Astrocyte (in vitro differentiated cells and primary cell): ENCODE results near the gene ERVW-1. TPM values are rescaled to one million over a fixed set of nuclear protein-coding genes. Genes with fewer than 3 reads are reported as not detected.
"Not testable (repeated sequence)": the region's sequence is repeated elsewhere in the genome, so short reads cannot be mapped to it uniquely, and the experiment has no call there.

Experiments used
- DNase-seq: peaks from one replicate; pipeline ENCODE4 v3.0.0-alpha.2; 2010; ENCODE audit warnings: low read depth
- FAIRE-seq: peaks from 2 replicates; lab custom pipeline; 2011; peaks lifted over from hg19 to GRCh38; lab: Jason Lieb, UNC
- H2AFZ ChIP-seq: 2 replicates; pipeline ENCODE4 v1.6.0; 2012; ENCODE audit warnings: low read depth, low read length, inconsistent platforms
- H3K27ac ChIP-seq: 2 replicates; pipeline ENCODE4 v1.5.1; 2011; ENCODE audit warnings: low read depth, low read length, inconsistent platforms
- H3K27me3 ChIP-seq: 2 replicates; pipeline ENCODE4 v1.6.0; 2011; ENCODE audit warnings: low read length, inconsistent platforms; ENCODE audit not compliant: insufficient read depth
- H3K36me3 ChIP-seq: 2 replicates; pipeline ENCODE4 v1.5.1; 2011; ENCODE audit warnings: low read length, inconsistent platforms; ENCODE audit not compliant: insufficient read depth
- H3K4me1 ChIP-seq: 2 replicates; pipeline ENCODE4 v1.5.1; 2011; ENCODE audit warnings: low read length, inconsistent platforms; ENCODE audit not compliant: insufficient read depth
- H3K4me2 ChIP-seq: 2 replicates; pipeline ENCODE4 v1.6.0; 2012; ENCODE audit warnings: low read length, inconsistent platforms
- H3K4me3 ChIP-seq: 2 replicates; pipeline ENCODE4 v1.5.1; 2011; ENCODE audit warnings: low read depth, mild to moderate bottlenecking, low read length, inconsistent platforms; ENCODE audit not compliant: insufficient read depth
- H3K79me2 ChIP-seq: 2 replicates; pipeline ENCODE4 v1.6.0; 2012; ENCODE audit warnings: mild to moderate bottlenecking, low read length, inconsistent platforms; ENCODE audit not compliant: insufficient read depth
- H3K9ac ChIP-seq: 2 replicates; pipeline ENCODE4 v1.6.0; 2012; ENCODE audit warnings: mild to moderate bottlenecking, low read length, inconsistent platforms
- H3K9me3 ChIP-seq: 2 replicates; pipeline ENCODE4 v1.5.1; 2012; ENCODE audit warnings: low read depth, mild to moderate bottlenecking, low read length, inconsistent platforms; ENCODE audit not compliant: insufficient read depth
- H4K20me1 ChIP-seq: 2 replicates; pipeline ENCODE4 v1.6.0; 2012; ENCODE audit warnings: low read length, inconsistent platforms; ENCODE audit not compliant: insufficient read depth
- H3K27ac Mint-ChIP-seq: one replicate; pipeline ENCODE4 v1.8.0; 2021; ENCODE audit warnings: mild to moderate bottlenecking, mixed read lengths; ENCODE audit not compliant: unreplicated experiment
- H3K27me3 Mint-ChIP-seq: one replicate; pipeline ENCODE4 v1.8.0; 2021; ENCODE audit warnings: low read depth, mixed read lengths; ENCODE audit not compliant: unreplicated experiment
- H3K36me3 Mint-ChIP-seq: one replicate; pipeline ENCODE4 v1.8.0; 2021; ENCODE audit warnings: low read depth, mixed read lengths; ENCODE audit not compliant: unreplicated experiment
- H3K4me1 Mint-ChIP-seq: one replicate; pipeline ENCODE4 v1.8.0; 2021; ENCODE audit warnings: low read depth, mixed read lengths; ENCODE audit not compliant: unreplicated experiment
- H3K4me3 Mint-ChIP-seq: one replicate; pipeline ENCODE4 v1.8.0; 2021; ENCODE audit warnings: mild to moderate bottlenecking, moderate library complexity, mixed read lengths; ENCODE audit not compliant: unreplicated experiment
- H3K9me3 Mint-ChIP-seq: one replicate; pipeline ENCODE4 v1.8.0; 2021; ENCODE audit warnings: mild to moderate bottlenecking, mixed read lengths; ENCODE audit not compliant: unreplicated experiment
- EZH2 ChIP-seq: IDR thresholded peaks from 2 replicates; pipeline ENCODE4 v1.6.1; 2012; ENCODE audit warnings: mild to moderate bottlenecking, low read length, inconsistent platforms; ENCODE audit not compliant: insufficient read depth
- total RNA-seq: library from RNA; stranded (reverse); gene quantifications from 2 replicates; pipeline ENCODE4 v1.2.1, GENCODE V29; 2021
- TF ChIP-seq, protein P1 (sequence below): IDR thresholded peaks from 2 replicates; pipeline ENCODE4 v1.5.1; 2011; ENCODE audit warnings: low read depth, mild to moderate bottlenecking, inconsistent platforms, low read length, moderate library complexity; ENCODE audit not compliant: insufficient read depth

Gene ERVW-1
- total RNA-seq, 1 donor from 2014 or later = not detected

DNA sequence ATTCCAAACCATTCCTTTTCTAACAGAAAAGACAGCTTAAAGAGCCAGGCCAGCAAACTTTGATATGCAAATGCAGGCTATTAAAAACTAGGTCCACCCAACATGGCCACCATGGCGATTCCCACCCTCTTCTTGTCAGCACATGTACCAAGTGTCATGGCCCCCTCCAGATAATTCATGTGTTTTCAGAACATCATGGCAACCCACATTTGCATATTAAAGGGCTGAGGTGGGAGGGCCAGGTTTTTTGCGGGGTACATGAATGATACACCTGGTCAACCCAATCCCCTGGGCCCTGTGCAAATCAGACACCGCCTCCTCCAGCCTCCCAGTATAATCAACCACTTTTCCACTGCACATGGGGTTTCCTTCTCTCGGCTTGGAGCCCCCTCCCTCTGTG lies 965 bp upstream of the ERVW-1 start:
- H4K20me1 ChIP-seq = no peaks in the 10 kb centered on the region
- H3K4me3 ChIP-seq = no peak overlapping the region
- Mint-ChIP-seq H3K36me3 (peaks cover 16% of the 10 kb centered on the region), H3K27me3 (no peaks in the 10 kb centered on the region), H3K4me3 (no peak overlapping the region), H3K27ac (no peak overlapping the region), H3K4me1 (no peaks in the 10 kb centered on the region), H3K9me3 (no peaks in the 10 kb centered on the region)
- H3K9ac ChIP-seq = no peak overlapping the region
- H3K4me2 ChIP-seq = no peak overlapping the region
- no peak for DNase-seq
- no peak for FAIRE-seq
- H3K9me3 ChIP-seq = no peaks in the 10 kb centered on the region
- no peaks in the 10 kb centered on the region for H3K79me2 ChIP-seq
- H3K27me3 ChIP-seq = no peaks in the 10 kb centered on the region
- H3K4me1 ChIP-seq = no peaks in the 10 kb centered on the region
- H3K27ac ChIP-seq = no peak overlapping the region
- H3K36me3 ChIP-seq = no peaks in the 10 kb centered on the region
- TF ChIP-seq EZH2 = no peak
- TF ChIP-seq, protein P1, sequence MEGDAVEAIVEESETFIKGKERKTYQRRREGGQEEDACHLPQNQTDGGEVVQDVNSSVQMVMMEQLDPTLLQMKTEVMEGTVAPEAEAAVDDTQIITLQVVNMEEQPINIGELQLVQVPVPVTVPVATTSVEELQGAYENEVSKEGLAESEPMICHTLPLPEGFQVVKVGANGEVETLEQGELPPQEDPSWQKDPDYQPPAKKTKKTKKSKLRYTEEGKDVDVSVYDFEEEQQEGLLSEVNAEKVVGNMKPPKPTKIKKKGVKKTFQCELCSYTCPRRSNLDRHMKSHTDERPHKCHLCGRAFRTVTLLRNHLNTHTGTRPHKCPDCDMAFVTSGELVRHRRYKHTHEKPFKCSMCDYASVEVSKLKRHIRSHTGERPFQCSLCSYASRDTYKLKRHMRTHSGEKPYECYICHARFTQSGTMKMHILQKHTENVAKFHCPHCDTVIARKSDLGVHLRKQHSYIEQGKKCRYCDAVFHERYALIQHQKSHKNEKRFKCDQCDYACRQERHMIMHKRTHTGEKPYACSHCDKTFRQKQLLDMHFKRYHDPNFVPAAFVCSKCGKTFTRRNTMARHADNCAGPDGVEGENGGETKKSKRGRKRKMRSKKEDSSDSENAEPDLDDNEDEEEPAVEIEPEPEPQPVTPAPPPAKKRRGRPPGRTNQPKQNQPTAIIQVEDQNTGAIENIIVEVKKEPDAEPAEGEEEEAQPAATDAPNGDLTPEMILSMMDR = no peak
- H2AFZ ChIP-seq = no peak overlapping the region

GRCh38 chr7:92478095-92478494 lies 349 bp upstream of the ERVW-1 start:
- H3K4me2 ChIP-seq = no peak overlapping the region
- peaks cover 17% of the 10 kb centered on the region for H3K36me3 Mint-ChIP-seq
- H3K27ac Mint-ChIP-seq = no peak overlapping the region
- H3K27ac ChIP-seq = no peak overlapping the region
- no peaks in the 10 kb centered on the region for H3K4me1 ChIP-seq
- no peak overlapping the region for H3K9ac ChIP-seq
- no peaks in the 10 kb centered on the region for H3K36me3 ChIP-seq
- no peaks in the 10 kb centered on the region for H3K9me3 Mint-ChIP-seq
- H3K9me3 ChIP-seq = no peaks in the 10 kb centered on the region
- H3K4me3 Mint-ChIP-seq = no peak overlapping the region
- H3K4me3 ChIP-seq = no peak overlapping the region
- no peaks in the 10 kb centered on the region for H3K4me1 Mint-ChIP-seq
- no peak for DNase-seq
- TF ChIP-seq, protein P1 = no peak
- no peak for TF ChIP-seq EZH2
- no peaks in the 10 kb centered on the region for H3K79me2 ChIP-seq
- FAIRE-seq = no peak
- H4K20me1 ChIP-seq = no peaks in the 10 kb centered on the region
- H3K27me3 ChIP-seq = no peaks in the 10 kb centered on the region
- no peaks in the 10 kb centered on the region for H3K27me3 Mint-ChIP-seq
- no peak overlapping the region for H2AFZ ChIP-seq

GRCh38 chr7:92475851-92476590 lies 1.7 kb downstream of the ERVW-1 start:
- H3K9me3 Mint-ChIP-seq, H3K4me3 ChIP-seq, DNase-seq, H3K4me1 Mint-ChIP-seq, H3K9me3 ChIP-seq, H3K36me3 ChIP-seq, H3K9ac ChIP-seq, H3K4me1 ChIP-seq, FAIRE-seq, H3K4me2 ChIP-seq, H3K27ac Mint-ChIP-seq, H3K27ac ChIP-seq, H4K20me1 ChIP-seq, H3K4me3 Mint-ChIP-seq, H3K27me3 Mint-ChIP-seq, H3K27me3 ChIP-seq, H2AFZ ChIP-seq, H3K79me2 ChIP-seq: not testable (repeated sequence)
- H3K36me3 Mint-ChIP-seq = peaks cover 23% of the 10 kb centered on the region

- H2AFZ ChIP-seq, H3K4me3 ChIP-seq, H3K4me1 ChIP-seq, H3K27me3 ChIP-seq, H3K4me2 ChIP-seq, H3K9ac ChIP-seq, H4K20me1 ChIP-seq, H3K4me1 Mint-ChIP-seq, H3K79me2 ChIP-seq, DNase-seq, FAIRE-seq, H3K36me3 ChIP-seq, H3K4me3 Mint-ChIP-seq, H3K9me3 ChIP-seq, H3K27ac Mint-ChIP-seq, H3K27ac ChIP-seq, H3K27me3 Mint-ChIP-seq, H3K9me3 Mint-ChIP-seq: not testable (repeated sequence)
- H3K36me3 Mint-ChIP-seq = peaks cover 23% of the 10 kb centered on the region
These were observed 2.4 kb downstream of the ERVW-1 start for GRCh38 chr7:92475261-92475770.
